ENCODE measurements around the gene SUSD6. TPM values are rescaled to one million over a fixed set of nuclear protein-coding genes. Genes with fewer than 3 reads are reported as not detected.

SUSD6 gene
- total RNA-seq, 2 donors from 2014 or later: 41.1 to 52.3 TPM

DNA sequence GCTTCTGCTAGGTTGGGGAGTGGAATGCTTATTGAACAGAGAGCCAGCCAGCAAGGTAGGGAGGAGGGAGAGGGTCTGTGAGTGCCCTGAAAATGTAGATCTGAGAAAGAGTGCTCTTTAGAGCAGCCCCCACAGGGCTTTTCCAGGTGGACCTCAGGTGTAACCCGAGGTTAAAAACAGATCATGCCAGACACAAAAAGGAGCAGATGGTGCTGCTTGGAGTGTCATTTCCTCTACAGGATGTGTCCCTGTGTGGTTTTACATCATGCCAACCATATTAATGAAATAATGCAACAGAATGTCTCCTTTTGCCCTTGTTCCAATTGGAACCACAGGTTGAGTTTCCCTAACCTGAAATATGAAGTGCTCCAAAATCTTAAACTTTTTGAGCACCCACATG, 6.4 kb downstream of the SUSD6 start:
- intact Hi-C loops (cut with DNase I): loop anchor here (5.0 kb wide), 1 partner anchor 35 kb away; no protein-coding TSS in a partner anchor
- no peak overlapping the region for H3K4me3 ChIP-seq
- WGBS: 25% methylated on average over 1 of the region's 1 CpG
- no peak for DNase-seq (ENCODE audit: low spot score)
- no peaks in the 10 kb centered on the region for H3K27me3 ChIP-seq (replicated peaks; ENCODE audit: insufficient read depth)
- no peak for TF ChIP-seq POLR2A (IDR thresholded peaks at IDR 0.05)
- H3K9me3 ChIP-seq: no peaks in the 10 kb centered on the region
- peaks cover 11% of the 10 kb centered on the region for H3K4me1 ChIP-seq (replicated peaks)
- H3K27ac ChIP-seq: no peak overlapping the region
- H3K36me3 ChIP-seq: no peaks in the 10 kb centered on the region

GRCh38 chr14:69619012-69619411, 7.6 kb downstream of the SUSD6 start:
- intact Hi-C loops (cut with DNase I): loop anchor here (5.0 kb wide), 1 partner anchor 33 kb away; no protein-coding TSS in a partner anchor
- DNase-seq (ENCODE audit: low spot score): no peak
- no peaks in the 10 kb centered on the region for H3K27me3 ChIP-seq (replicated peaks; ENCODE audit: insufficient read depth)
- H3K4me1 ChIP-seq (replicated peaks): peaks cover 7% of the 10 kb centered on the region
- H3K36me3 ChIP-seq: no peaks in the 10 kb centered on the region
- H3K9me3 ChIP-seq: no peaks in the 10 kb centered on the region
- H3K4me3 ChIP-seq: no peak overlapping the region
- 44% methylated on average over 4 of the region's 4 CpGs for WGBS
- TF ChIP-seq, protein P1, sequence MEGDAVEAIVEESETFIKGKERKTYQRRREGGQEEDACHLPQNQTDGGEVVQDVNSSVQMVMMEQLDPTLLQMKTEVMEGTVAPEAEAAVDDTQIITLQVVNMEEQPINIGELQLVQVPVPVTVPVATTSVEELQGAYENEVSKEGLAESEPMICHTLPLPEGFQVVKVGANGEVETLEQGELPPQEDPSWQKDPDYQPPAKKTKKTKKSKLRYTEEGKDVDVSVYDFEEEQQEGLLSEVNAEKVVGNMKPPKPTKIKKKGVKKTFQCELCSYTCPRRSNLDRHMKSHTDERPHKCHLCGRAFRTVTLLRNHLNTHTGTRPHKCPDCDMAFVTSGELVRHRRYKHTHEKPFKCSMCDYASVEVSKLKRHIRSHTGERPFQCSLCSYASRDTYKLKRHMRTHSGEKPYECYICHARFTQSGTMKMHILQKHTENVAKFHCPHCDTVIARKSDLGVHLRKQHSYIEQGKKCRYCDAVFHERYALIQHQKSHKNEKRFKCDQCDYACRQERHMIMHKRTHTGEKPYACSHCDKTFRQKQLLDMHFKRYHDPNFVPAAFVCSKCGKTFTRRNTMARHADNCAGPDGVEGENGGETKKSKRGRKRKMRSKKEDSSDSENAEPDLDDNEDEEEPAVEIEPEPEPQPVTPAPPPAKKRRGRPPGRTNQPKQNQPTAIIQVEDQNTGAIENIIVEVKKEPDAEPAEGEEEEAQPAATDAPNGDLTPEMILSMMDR (IDR thresholded peaks at IDR 0.05): no peak
- no peak for TF ChIP-seq POLR2AphosphoS5 (IDR thresholded peaks at IDR 0.05)
- no peak for TF ChIP-seq POLR2A (IDR thresholded peaks at IDR 0.05)
- no peak overlapping the region for H3K27ac ChIP-seq

DNA sequence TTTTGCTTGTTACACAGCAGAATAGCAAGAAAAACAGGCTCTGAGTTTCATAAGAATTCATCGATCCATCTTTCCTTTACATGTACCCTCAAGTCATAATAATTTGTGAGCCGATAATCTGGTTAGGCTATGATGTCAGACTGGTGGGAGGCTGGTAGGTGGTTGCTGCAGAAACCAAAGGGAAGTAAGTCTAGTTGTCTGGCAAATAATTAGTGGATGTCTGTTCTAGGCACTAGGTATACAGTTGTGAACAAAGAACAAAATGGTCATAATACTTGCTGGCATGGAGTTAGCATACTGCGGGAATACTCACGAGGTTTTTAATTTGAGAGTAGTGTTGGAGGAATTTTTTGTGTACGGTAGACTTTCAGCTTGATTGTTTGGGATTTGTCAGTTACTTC, 8.8 kb downstream of the SUSD6 start:
- intact Hi-C loops (cut with DNase I): no loop called here
- H3K4me1 ChIP-seq (replicated peaks): peaks cover 7% of the 10 kb centered on the region
- H3K27ac ChIP-seq: no peak overlapping the region
- H3K27me3 ChIP-seq (replicated peaks; ENCODE audit: insufficient read depth): no peaks in the 10 kb centered on the region
- no peak overlapping the region for H3K4me3 ChIP-seq
- H3K36me3 ChIP-seq: no peaks in the 10 kb centered on the region
- TF ChIP-seq, protein P1 (IDR thresholded peaks at IDR 0.05): no peak
- TF ChIP-seq POLR2AphosphoS5 (IDR thresholded peaks at IDR 0.05) (no peak), POLR2A (IDR thresholded peaks at IDR 0.05) (no peak)
- H3K9me3 ChIP-seq: no peaks in the 10 kb centered on the region
- DNase-seq (ENCODE audit: low spot score): no peak
- 37% methylated on average over 5 of the region's 5 CpGs for WGBS

DNA sequence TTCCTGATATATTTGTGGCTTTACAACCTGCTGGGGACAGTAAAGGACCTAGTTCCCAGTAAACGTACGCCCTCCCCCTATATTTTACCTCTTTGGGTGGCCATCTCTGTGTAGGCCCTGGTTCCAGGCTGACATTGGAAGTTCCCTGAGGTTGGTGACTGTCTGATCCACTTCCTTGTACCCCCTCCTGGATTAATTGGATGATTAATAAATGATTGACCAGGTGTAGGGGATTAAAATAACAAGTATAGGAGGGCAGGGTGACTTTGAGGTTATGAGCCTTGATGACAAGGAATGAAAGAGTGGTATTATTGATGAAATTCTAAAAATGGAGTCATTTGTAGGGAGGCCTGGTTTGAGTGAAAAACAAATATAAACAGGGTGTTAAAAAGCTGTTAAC, 9.6 kb downstream of the SUSD6 start:
- intact Hi-C loops (cut with DNase I): no loop called here
- no peaks in the 10 kb centered on the region for H3K9me3 ChIP-seq
- H3K4me1 ChIP-seq (replicated peaks): peaks cover 4% of the 10 kb centered on the region
- H3K4me3 ChIP-seq: no peak overlapping the region
- no peak for DNase-seq (ENCODE audit: low spot score)
- TF ChIP-seq POLR2AphosphoS5 (IDR thresholded peaks at IDR 0.05) (no peak), POLR2A (IDR thresholded peaks at IDR 0.05) (no peak)
- TF ChIP-seq, protein P1 (IDR thresholded peaks at IDR 0.05): no peak
- no peak overlapping the region for H3K27ac ChIP-seq
- no peaks in the 10 kb centered on the region for H3K27me3 ChIP-seq (replicated peaks; ENCODE audit: insufficient read depth)
- WGBS: 85% methylated on average over 2 of the region's 2 CpGs
- H3K36me3 ChIP-seq: no peaks in the 10 kb centered on the region

GRCh38 chr14:69624136-69624535, 12.7 kb downstream of the SUSD6 start:
- 95% methylated on average over 4 of the region's 4 CpGs for WGBS
- Histone ChIP-seq H3K9me3 (no peaks in the 10 kb centered on the region), H3K27me3 (replicated peaks; ENCODE audit: insufficient read depth) (no peaks in the 10 kb centered on the region), H3K27ac (no peak overlapping the region), H3K36me3 (no peaks in the 10 kb centered on the region), H3K4me3 (no peak overlapping the region), H3K4me1 (replicated peaks) (no peaks in the 10 kb centered on the region)
- TF ChIP-seq POLR2AphosphoS5 (IDR thresholded peaks at IDR 0.05) (no peak), POLR2A (IDR thresholded peaks at IDR 0.05) (no peak)
- TF ChIP-seq, protein P1 (IDR thresholded peaks at IDR 0.05): no peak
- intact Hi-C loops (cut with DNase I): no loop called here
- DNase-seq (ENCODE audit: low spot score): no peak

Data from prostate gland (tissue), 2 donors.